K562 (cell line): ENCODE data around the gene ATCAY. TPM values are rescaled to one million over a fixed set of nuclear protein-coding genes. Genes with fewer than 3 reads are reported as not detected.
"Not testable (repeated sequence)": the region's sequence is repeated elsewhere in the genome, so short reads cannot be mapped to it uniquely, and the experiment has no call there.

ENCODE experiments used
- ATAC-seq: fragments of 200-7000 bp; cut with Tn5 transposase; 3 replicates; pipeline ENCODE4 v1.9.1; 2020; ENCODE audit warnings: moderate library complexity
- BruUV-seq: library from RNA; stranded (reverse); fragments of 400-500 nt; replicated peaks from 2 replicates; lab custom pipeline; 2021; lab: Mats Ljungman, UMichigan
- CTCF ChIA-PET: fragments of 300-600 bp; formaldehyde crosslinking; extraction: SDS; loops from one replicate; lab custom pipeline; 2021; ENCODE audit warnings: low intra/inter-chr PET ratio; lab: Yijun Ruan, JAX
- POLR2A ChIA-PET: fragments of 300-600, 350-650 bp; sonication (Branson Sonifier 250); formaldehyde crosslinking; extraction: SDS; loops from one replicate; lab custom pipeline; 2021; ENCODE audit warnings: antibody characterized with exemption, inconsistent platforms; lab: Yijun Ruan, JAX
- DNase-seq, 4 experiments: peaks; one replicate each; pipeline versions ENCODE4 v3.0.0 to v3.0.0-alpha.2; 2011 to 2018; ENCODE audit warnings: low spot score in 3 of 4, mixed read lengths in 3 of 4; ENCODE audit errors: extremely low read depth in 1 of 4
- FAIRE-seq: peaks from 2 replicates; lab custom pipeline; 2011; peaks lifted over from hg19 to GRCh38; lab: Jason Lieb, UNC
- H2AFZ ChIP-seq: 2 replicates; pipeline ENCODE4 v1.6.0; 2011; ENCODE audit warnings: low read depth, low read length, control low read depth, inconsistent platforms
- H3K27ac ChIP-seq: fragments of 200-600 bp; 3 replicates; pipeline ENCODE4 v1.8.0; 2011; ENCODE audit warnings: low read depth, mild to moderate bottlenecking, control low read depth, inconsistent platforms, low read length, moderate library complexity, mixed read lengths; ENCODE audit errors: extremely low read depth
- H3K27me3 ChIP-seq, 2 experiments: fragments of 300-600 bp in 1 of 2; 2 replicates in 1 of 2; 3 replicates in 1 of 2; pipeline versions ENCODE4 v1.6.0 to v1.8.0; 2011; ENCODE audit warnings: inconsistent platforms in 2 of 2, low read length in 2 of 2, mild to moderate bottlenecking in 1 of 2, mixed read lengths in 1 of 2, moderate library complexity in 1 of 2; ENCODE audit not compliant: control insufficient read depth in 2 of 2, insufficient read depth in 2 of 2
- H3K36me3 ChIP-seq: fragments of 300-600 bp; 3 replicates; pipeline ENCODE4 v1.8.0; 2011; ENCODE audit warnings: mild to moderate bottlenecking, low read length, inconsistent platforms; ENCODE audit not compliant: control insufficient read depth, insufficient read depth
- H3K4me1 ChIP-seq, 2 experiments: fragments of 200-600 bp in 1 of 2; replicated peaks in 1 of 2; 2 replicates in 1 of 2; 3 replicates in 1 of 2; pipeline versions ENCODE4 v1.5.1 to v1.8.0; 2011; ENCODE audit warnings: inconsistent platforms in 2 of 2, low read length in 2 of 2, mild to moderate bottlenecking in 1 of 2, mixed read lengths in 1 of 2, moderate library complexity in 1 of 2; ENCODE audit not compliant: control insufficient read depth in 2 of 2, insufficient read depth in 2 of 2
- H3K4me2 ChIP-seq: 2 replicates; pipeline ENCODE4 v1.6.1; 2011; ENCODE audit warnings: low read length, control low read depth, inconsistent platforms, mixed read lengths; ENCODE audit not compliant: insufficient read depth
- H3K4me3 ChIP-seq: fragments of 200-600 bp; sonication (generic), shearing (Covaris generic); 2 replicates; pipeline ENCODE4 v1.5.1; 2016; ENCODE audit warnings: control low read depth, inconsistent platforms
- H3K79me2 ChIP-seq: fragments of 200-600 bp; 3 replicates; pipeline ENCODE4 v1.8.0; 2011; ENCODE audit warnings: low read length, inconsistent platforms; ENCODE audit not compliant: control insufficient read depth, insufficient read depth
- H3K9ac ChIP-seq, 2 experiments: 2 replicates each; pipeline versions ENCODE4 v1.6.0 to v1.6.1; 2011; ENCODE audit warnings: low read depth in 2 of 2, low read length in 2 of 2, control low read depth in 1 of 2, inconsistent platforms in 1 of 2, mild to moderate bottlenecking in 1 of 2, mixed read lengths in 1 of 2; ENCODE audit not compliant: insufficient read depth in 1 of 2
- H3K9me1 ChIP-seq: one replicate; pipeline ENCODE4 v1.6.0; 2011; ENCODE audit warnings: inconsistent platforms, mild to moderate bottlenecking, low read length, moderate library complexity; ENCODE audit not compliant: control insufficient read depth, insufficient read depth
- H3K9me3 ChIP-seq: replicated peaks from 2 replicates; pipeline ENCODE4 v1.5.1; 2011; ENCODE audit warnings: low read depth, low read length, inconsistent platforms; ENCODE audit not compliant: control insufficient read depth, insufficient read depth
- H4K20me1 ChIP-seq: replicated peaks from 2 replicates; pipeline ENCODE4 v1.6.1; 2011; ENCODE audit warnings: low read length, inconsistent platforms, mixed read lengths; ENCODE audit not compliant: control insufficient read depth, insufficient read depth
- ATF6 ChIP-seq: sonication (generic); formaldehyde crosslinking; IDR thresholded peaks from 2 replicates; pipeline ENCODE4 v1.4.0; 2020; ENCODE audit warnings: mild to moderate bottlenecking, missing genetic modification reagents
- BCOR ChIP-seq: fragments of 450-650 bp; IDR thresholded peaks from 2 replicates; pipeline ENCODE4 v1.6.1; 2016
- CEBPB ChIP-seq: fragments of 450-650 bp; IDR thresholded peaks from 2 replicates; pipeline ENCODE4 v1.6.1; 2016; ENCODE audit warnings: missing genetic modification characterization, missing compliant biosample characterization
- CEBPG ChIP-seq, 3 experiments: fragments of 200-800 bp in 1 of 3; sonication (Bioruptor generic) in 1 of 3; sonication (generic) in 1 of 3; formaldehyde crosslinking in 1 of 3; IDR thresholded peaks in 2 of 3; conservative IDR thresholded peaks in 1 of 3; 2 replicates each; pipeline versions ENCODE4 v1.6.1 to v1.8.0; 2016 to 2022; ENCODE audit warnings: missing compliant biosample characterization in 2 of 3, missing genetic modification characterization in 2 of 3, mild to moderate bottlenecking in 1 of 3, missing genetic modification reagents in 1 of 3
- EP300 ChIP-seq: IDR thresholded peaks from 2 replicates; pipeline ENCODE4 v1.6.1; 2012; ENCODE audit warnings: low read length, improper control_type of control experiment
- FOXA3 ChIP-seq, 2 experiments: fragments of 450-650 bp in 1 of 2; sonication (generic) in 1 of 2; formaldehyde crosslinking; IDR thresholded peaks in 1 of 2; conservative IDR thresholded peaks in 1 of 2; 2 replicates each; pipeline versions ENCODE4 v1.4.0 to v1.8.0; 2020 to 2022; ENCODE audit warnings: mild to moderate bottlenecking in 2 of 2, missing genetic modification reagents in 1 of 2
- IRF9 ChIP-seq: fragments of 450-650 bp; IDR thresholded peaks from 2 replicates; pipeline ENCODE4 v1.6.1; 2016; ENCODE audit warnings: missing biosample characterization, missing genetic modification characterization
- KDM1A ChIP-seq, 2 experiments: fragments of 450-650 bp; IDR thresholded peaks; 2 replicates each; pipeline ENCODE4 v1.6.1; 2016; ENCODE audit warnings: mild to moderate bottlenecking in 2 of 2
- NR2C2 ChIP-seq, 2 experiments: fragments of 200-800 bp in 1 of 2; sonication (Bioruptor generic) in 1 of 2; sonication (generic) in 1 of 2; formaldehyde crosslinking in 1 of 2; IDR thresholded peaks; 2 replicates each; pipeline versions ENCODE4 v1.6.1 to v1.8.0; 2016 to 2022; ENCODE audit warnings: mild to moderate bottlenecking in 1 of 2, missing compliant biosample characterization in 1 of 2, missing genetic modification characterization in 1 of 2, missing genetic modification reagents in 1 of 2
- RBM39 ChIP-seq: fragments of 200-400 bp; formaldehyde crosslinking; optimal IDR thresholded peaks from 2 replicates; pipeline ENCODE3; 2018; ENCODE audit warnings: low read depth, low read length
- TRIM24 ChIP-seq, 2 experiments: fragments of 450-650 bp; IDR thresholded peaks; 2 replicates each; pipeline ENCODE4 v1.6.1; 2016
- ZNF121 ChIP-seq: sonication (generic); formaldehyde crosslinking; conservative IDR thresholded peaks from 2 replicates; pipeline ENCODE4 v1.8.0; 2022; ENCODE audit warnings: missing genetic modification reagents
- WGBS: fragments of 100-300 bp; shearing (Covaris generic); methylation state at CpG from one replicate; pipeline ENCODE4 v1.1.6; 2016; ENCODE audit warnings: low coverage, mixed read lengths; ENCODE audit not compliant: insufficient coverage; ENCODE audit errors: missing lambda C conversion rate; 5-methylcytosine and 5-hydroxymethylcytosine counted together
- in situ Hi-C: fragments of 300-500 bp; cut with MboI; formaldehyde crosslinking; loops from 4 replicates; pipeline ENCODE4 v1.15.0; 2018; ENCODE audit warnings: inconsistent platforms, mixed read lengths
- intact Hi-C: fragments of 100-400 bp; cut with micrococcal nuclease; formaldehyde crosslinking; loops from 2 replicates; pipeline ENCODE4 v1.14.2; 2022
- polyA plus RNA-seq, 8 experiments: library from polyadenylated mRNA; depleted of rRNA in 4 of 8; stranded (reverse) in 5 of 8; unstranded in 3 of 8; fragments of >200 nt; fragmentation: Nextera tagmentation in 2 of 8; fragmentation: Illumina TruSeq in 1 of 8; extraction: Ambion mirVana in 2 of 8; extraction: Trizol in 1 of 8; gene quantifications; 2 replicates each; pipeline versions ENCODE4 v1.2.1 to v1.2.3, GENCODE V29; 2011 to 2014; ENCODE audit warnings: inconsistent platforms in 1 of 8, missing spikeins in 1 of 8
- total RNA-seq, 7 experiments: library from RNA; depleted of rRNA in 6 of 7; stranded (reverse); fragments of >200 nt in 6 of 7; fragmentation: Illumina TruSeq in 2 of 7; extraction: Trizol in 2 of 7; gene quantifications; 2 replicates each; pipeline versions ENCODE4 v1.2.1 to v1.2.3, GENCODE V29; 2011 to 2021; ENCODE audit warnings: low replicate concordance in 1 of 7

ATCAY gene
- total and polyA plus RNA-seq, 9 of the 15 experiments (the other 6 are each of a cell fraction or from before 2014, with no cell fraction given), result not detected

- no peak for TF ChIP-seq ATF6 (CRISPR knock-in tag)
- no peak for TF ChIP-seq EP300
- TF ChIP-seq FOXA3 (CRISPR knock-in tag; conservative IDR thresholded peaks at IDR 0.05 in 1 of 2, IDR thresholded peaks at IDR 0.05 in 1 of 2), result no peak
- TF ChIP-seq NR2C2 (CRISPR knock-in tag; IDR thresholded peaks at IDR 0.05), result no peak
- TF ChIP-seq NR2C2 (tag; IDR thresholded peaks at IDR 0.05), result no peak
These were observed 65.4 kb downstream of the ATCAY start (continued) for GRCh38 chr19:3945838-3946237.

- H3K9ac ChIP-seq, H3K27ac ChIP-seq, H3K79me2 ChIP-seq, ATAC-seq, H3K9me1 ChIP-seq, in situ Hi-C loops, H3K36me3 ChIP-seq, H3K27me3 ChIP-seq, H3K4me3 ChIP-seq, CTCF ChIA-PET, BruUV-seq, intact Hi-C loops, DNase-seq, H2AFZ ChIP-seq, H4K20me1 ChIP-seq, H3K9me3 ChIP-seq, FAIRE-seq, H3K4me2 ChIP-seq: not testable (repeated sequence)
- POLR2A ChIA-PET, result interaction anchor here (0.7 kb wide), 1 partner anchor 154 kb away, joined by 3 read pairs; no protein-coding TSS in a partner anchor
- 29% methylated on average over 9 of the region's 15 CpGs for WGBS
- peaks cover 20 to 40% of the 10 kb centered on the region in 2 experiments for H3K4me1 ChIP-seq
- TF ChIP-seq RBM39 (peak; percentile 42), CEBPG (CRISPR knock-in tag; IDR thresholded peaks at IDR 0.05) (peak; percentile 70), CEBPG (tag; conservative IDR thresholded peaks at IDR 0.05 in 1 of 2, IDR thresholded peaks at IDR 0.05 in 1 of 2) (peak; percentile 48 to 92; a peak in 3 of 4 replicates), BCOR (peak; percentile 76), IRF9 (tag) (peak; percentile 71; the same call in 1 of the 2 replicates), CEBPB (tag) (peak; percentile 95), TRIM24 (IDR thresholded peaks at IDR 0.05) (peak in 1 of 2 experiments; percentile 26; a peak in 1 of 4 replicates), ZNF121 (CRISPR knock-in tag) (0 out of 2 replicates have a peak, but pooled peaks have one; percentile 11), KDM1A (IDR thresholded peaks at IDR 0.05) (peak; percentile 20 to 53; a peak in 2 of 4 replicates)
These were observed 66.9 kb downstream of the ATCAY start for GRCh38 chr19:3947316-3947933.
